T-helper 2 cell (primary cell): Measurements from ENCODE around the gene XIRP2.
"Not testable (repeated sequence)": the region's sequence is repeated elsewhere in the genome, so short reads cannot be mapped to it uniquely, and the experiment has no call there.

Source experiments
- DNase-seq, 5 experiments: peaks; one replicate each; pipeline versions ENCODE4 v3.0.0 to v3.0.0-alpha.2; 2012 to 2022

Gene XIRP2

GRCh38 chr2:166932032-166932431 is 43.8 kb downstream of the XIRP2 start:
- no peak for DNase-seq

GRCh38 chr2:166934817-166935216 is 46.5 kb downstream of the XIRP2 start:
- DNase-seq = no peak

- DNase-seq = no peak
Observed at GRCh38 chr2:166942377-166942776, 54.1 kb downstream of the XIRP2 start.

- no peak for DNase-seq
Observed at GRCh38 chr2:166944909-166945308, 56.6 kb downstream of the XIRP2 start.

- DNase-seq = no peak
Observed at GRCh38 chr2:166957686-166958085, 69.4 kb downstream of the XIRP2 start.

- DNase-seq = no peak
Observed at GRCh38 chr2:166958986-166959481, 70.8 kb downstream of the XIRP2 start.

GRCh38 chr2:166959556-166959955 is 71.3 kb downstream of the XIRP2 start:
- DNase-seq = no peak

GRCh38 chr2:166960702-166961270 is 72.5 kb downstream of the XIRP2 start:
- DNase-seq = no peak

- no peak for DNase-seq
Observed at GRCh38 chr2:166961933-166962332, 73.7 kb downstream of the XIRP2 start.

GRCh38 chr2:166969486-166969885 is 81.2 kb downstream of the XIRP2 start:
- DNase-seq = no peak

- no peak for DNase-seq
Observed at GRCh38 chr2:166972002-166972401, 83.7 kb downstream of the XIRP2 start.

- no peak for DNase-seq
Observed at GRCh38 chr2:166972418-166972817, 84.1 kb downstream of the XIRP2 start.

- DNase-seq = no peak
Observed at GRCh38 chr2:166984188-166984587, 95.9 kb downstream of the XIRP2 start.

- no peak for DNase-seq
Observed at GRCh38 chr2:166984797-166985196, 96.5 kb downstream of the XIRP2 start.

- DNase-seq = no peak
Observed at GRCh38 chr2:166994588-166995336, 106.5 kb downstream of the XIRP2 start.

GRCh38 chr2:166996465-166996864 is 108.2 kb downstream of the XIRP2 start:
- DNase-seq = no peak

- DNase-seq = no peak
Observed at GRCh38 chr2:167001165-167001564, 112.9 kb downstream of the XIRP2 start.

- no peak for DNase-seq
Observed at GRCh38 chr2:167005096-167005495, 116.8 kb downstream of the XIRP2 start.

- no peak for DNase-seq
Observed at GRCh38 chr2:167013227-167013626, 124.9 kb downstream of the XIRP2 start.

GRCh38 chr2:167015806-167016205 is 127.5 kb downstream of the XIRP2 start:
- DNase-seq = no peak

GRCh38 chr2:167017021-167017420 is 128.7 kb downstream of the XIRP2 start:
- no peak for DNase-seq

GRCh38 chr2:167018590-167018989 is 130.3 kb downstream of the XIRP2 start:
- no peak for DNase-seq

GRCh38 chr2:167028503-167028902 is 140.2 kb downstream of the XIRP2 start:
- DNase-seq = no peak

- DNase-seq = not testable (repeated sequence)
Observed at GRCh38 chr2:167034976-167035375, 146.7 kb downstream of the XIRP2 start.

GRCh38 chr2:167048829-167049228 is 160.5 kb downstream of the XIRP2 start:
- no peak for DNase-seq
